ENCODE measurements around the gene NBPF12. TPM values are rescaled to one million over a fixed set of nuclear protein-coding genes. Genes with fewer than 3 reads are reported as not detected.
A peak's percentile ranks its signal among the peaks of the same experiment; 100 is the strongest.
"Not testable (repeated sequence)": the region's sequence is repeated elsewhere in the genome, so short reads cannot be mapped to it uniquely, and the experiment has no call there.

Gene NBPF12, protein sequence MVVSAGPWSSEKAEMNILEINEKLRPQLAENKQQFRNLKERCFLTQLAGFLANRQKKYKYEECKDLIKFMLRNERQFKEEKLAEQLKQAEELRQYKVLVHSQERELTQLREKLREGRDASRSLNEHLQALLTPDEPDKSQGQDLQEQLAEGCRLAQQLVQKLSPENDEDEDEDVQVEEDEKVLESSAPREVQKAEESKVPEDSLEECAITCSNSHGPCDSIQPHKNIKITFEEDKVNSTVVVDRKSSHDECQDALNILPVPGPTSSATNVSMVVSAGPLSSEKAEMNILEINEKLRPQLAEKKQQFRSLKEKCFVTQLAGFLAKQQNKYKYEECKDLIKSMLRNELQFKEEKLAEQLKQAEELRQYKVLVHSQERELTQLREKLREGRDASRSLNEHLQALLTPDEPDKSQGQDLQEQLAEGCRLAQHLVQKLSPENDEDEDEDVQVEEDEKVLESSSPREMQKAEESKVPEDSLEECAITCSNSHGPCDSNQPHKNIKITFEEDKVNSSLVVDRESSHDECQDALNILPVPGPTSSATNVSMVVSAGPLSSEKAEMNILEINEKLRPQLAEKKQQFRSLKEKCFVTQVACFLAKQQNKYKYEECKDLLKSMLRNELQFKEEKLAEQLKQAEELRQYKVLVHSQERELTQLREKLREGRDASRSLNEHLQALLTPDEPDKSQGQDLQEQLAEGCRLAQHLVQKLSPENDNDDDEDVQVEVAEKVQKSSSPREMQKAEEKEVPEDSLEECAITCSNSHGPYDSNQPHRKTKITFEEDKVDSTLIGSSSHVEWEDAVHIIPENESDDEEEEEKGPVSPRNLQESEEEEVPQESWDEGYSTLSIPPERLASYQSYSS (N-terminal part only)
- 6.4 and 8.0 TPM in 2 replicates for total RNA-seq (2021)
- long read RNA-seq, partial matches to known transcripts: 1 of 24 reads
- long read RNA-seq, other reads (novel, unspliced or antisense): 23 of 24 reads

DNA sequence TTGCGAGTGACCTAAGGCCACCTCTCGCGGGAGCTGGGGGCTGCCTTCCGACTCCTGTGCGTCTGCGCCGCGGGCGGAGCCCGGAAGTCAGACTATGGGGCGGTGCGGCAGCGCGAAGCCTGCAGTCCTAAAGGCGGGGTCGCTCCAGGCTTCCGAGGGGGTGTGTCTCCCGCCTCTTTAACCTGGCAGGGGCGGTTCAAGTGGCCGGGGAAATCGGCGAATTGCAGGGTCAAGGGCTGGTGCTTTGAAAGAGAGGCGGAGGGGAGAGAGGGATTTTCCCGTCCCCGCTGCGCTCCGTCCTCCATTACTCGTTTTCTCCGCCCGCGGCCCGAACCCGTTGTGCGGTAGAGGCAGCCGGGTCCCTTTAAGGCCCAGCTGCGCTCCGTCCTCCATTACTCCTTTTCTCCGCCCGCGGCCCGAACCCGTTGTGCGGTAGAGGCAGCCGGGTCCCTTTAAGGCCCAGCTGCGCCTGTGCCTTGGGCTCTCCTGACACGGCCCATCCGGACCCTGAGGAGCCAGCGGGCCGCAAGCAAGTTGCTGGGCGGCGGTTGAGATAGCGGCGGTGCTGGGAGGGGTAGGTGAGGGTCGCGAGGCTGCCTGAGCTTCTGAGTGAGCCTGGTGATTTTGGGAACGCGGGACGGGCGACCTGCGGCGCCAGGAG is at the start of gene NBPF12:
NBPF12 (plus strand) TSS at position 83 of the 661 bp plus-strand sequence. CDS start 21,820 bp downstream, outside the sequence.
- not testable (repeated sequence) for H3K4ac ChIP-seq (ENCODE audit: low read depth, low read length); H3K36me3 Mint-ChIP-seq (ENCODE audit: insufficient read depth in 1 of 3, low read depth in 3 of 3); H4K5ac ChIP-seq (ENCODE audit: insufficient read length, low read depth, low read length); H3K79me2 ChIP-seq (ENCODE audit: insufficient read depth, low read length); H3T11ph ChIP-seq (ENCODE audit: low read length); H4K91ac ChIP-seq (ENCODE audit: insufficient read length, low read depth, low read length); H4K8ac ChIP-seq (replicated peaks; ENCODE audit: insufficient read length, low read depth, low read length); H4K20me1 ChIP-seq (ENCODE audit: control insufficient read depth, insufficient read depth, insufficient read length); H3K9me3 Mint-ChIP-seq; H3K9me3 ChIP-seq (ENCODE audit: control insufficient read depth, low read depth, low read length); H2BK5ac ChIP-seq (ENCODE audit: insufficient read length, low read length); H3K4me1 ChIP-seq (ENCODE audit: insufficient read depth, low read length); H3K56ac ChIP-seq (ENCODE audit: insufficient read length, low read depth, low read length); H3K79me1 ChIP-seq (ENCODE audit: insufficient read depth, low read depth, low read length, poor library complexity, severe bottlenecking); H2BK15ac ChIP-seq (ENCODE audit: low read depth, low read length); H3K14ac ChIP-seq (ENCODE audit: insufficient read depth, low read length); H3K23me2 ChIP-seq (ENCODE audit: insufficient read length, low read depth, low read length, poor library complexity, severe bottlenecking); H2BK20ac ChIP-seq (ENCODE audit: low read depth, low read length, poor library complexity, severe bottlenecking); H3K27me3 ChIP-seq (ENCODE audit: insufficient read depth, low read length); H2BK12ac ChIP-seq (ENCODE audit: insufficient read length, low read depth, low read length); H2AFZ ChIP-seq (ENCODE audit: low read length); H2BK120ac ChIP-seq (ENCODE audit: low read depth, low read length, poor library complexity, severe bottlenecking); H2AK5ac ChIP-seq (ENCODE audit: insufficient read length, low read length); H3K23ac ChIP-seq (ENCODE audit: insufficient read length, low read depth, low read length); H3K4me1 Mint-ChIP-seq; H3K27ac ChIP-seq (ENCODE audit: insufficient read length, low read depth, low read length); H3K18ac ChIP-seq (ENCODE audit: insufficient read length, low read depth, low read length)
- H3K4me3 Mint-ChIP-seq: peak within 1 kb of the TSS; percentile 81 to 89
- no CpG with 5 or more reads among the region's 61 CpGs for WGBS (ENCODE audit: extremely low coverage, insufficient read length, low lambda C conversion rate)
- H3K27ac Mint-ChIP-seq: peak within 1 kb of the TSS; percentile 87 to 92 (median 92); a peak in 5 of 7 replicates
- H3K27me3 Mint-ChIP-seq (ENCODE audit: low read depth): peaks cover 14% of the 10 kb centered on the region
- DNase-seq: peak; percentile 91
- peak within 1 kb of the TSS; percentile 57 for H3K4me2 ChIP-seq (ENCODE audit: insufficient read depth, insufficient read length, low read length)
- H3K9ac ChIP-seq (ENCODE audit: extremely low read depth, insufficient read length, low read length): peak within 1 kb of the TSS; percentile 68

- not testable (repeated sequence) for H4K5ac ChIP-seq (ENCODE audit: insufficient read length, low read depth, low read length); H2BK5ac ChIP-seq (ENCODE audit: insufficient read length, low read length); H3K4me2 ChIP-seq (ENCODE audit: insufficient read depth, insufficient read length, low read length); H2BK12ac ChIP-seq (ENCODE audit: insufficient read length, low read depth, low read length); H3K4me1 Mint-ChIP-seq; H3K36me3 Mint-ChIP-seq (ENCODE audit: insufficient read depth in 1 of 3, low read depth in 3 of 3); H3T11ph ChIP-seq (ENCODE audit: low read length); H2BK15ac ChIP-seq (ENCODE audit: low read depth, low read length); H3K4me3 Mint-ChIP-seq; H3K79me1 ChIP-seq (ENCODE audit: insufficient read depth, low read depth, low read length, poor library complexity, severe bottlenecking); H3K18ac ChIP-seq (ENCODE audit: insufficient read length, low read depth, low read length); H3K9ac ChIP-seq (ENCODE audit: extremely low read depth, insufficient read length, low read length); H2AFZ ChIP-seq (ENCODE audit: low read length); H3K4me1 ChIP-seq (ENCODE audit: insufficient read depth, low read length); H2AK5ac ChIP-seq (ENCODE audit: insufficient read length, low read length); H2BK120ac ChIP-seq (ENCODE audit: low read depth, low read length, poor library complexity, severe bottlenecking); H3K9me3 ChIP-seq (ENCODE audit: control insufficient read depth, low read depth, low read length); H3K27ac Mint-ChIP-seq; H3K23ac ChIP-seq (ENCODE audit: insufficient read length, low read depth, low read length); H4K20me1 ChIP-seq (ENCODE audit: control insufficient read depth, insufficient read depth, insufficient read length); H3K27me3 Mint-ChIP-seq (ENCODE audit: low read depth); DNase-seq; H3K27me3 ChIP-seq (ENCODE audit: insufficient read depth, low read length); H3K23me2 ChIP-seq (ENCODE audit: insufficient read length, low read depth, low read length, poor library complexity, severe bottlenecking); H3K14ac ChIP-seq (ENCODE audit: insufficient read depth, low read length); H3K27ac ChIP-seq (ENCODE audit: insufficient read length, low read depth, low read length); H4K8ac ChIP-seq (replicated peaks; ENCODE audit: insufficient read length, low read depth, low read length); H3K4ac ChIP-seq (ENCODE audit: low read depth, low read length); H3K79me2 ChIP-seq (ENCODE audit: insufficient read depth, low read length); H3K56ac ChIP-seq (ENCODE audit: insufficient read length, low read depth, low read length); H2BK20ac ChIP-seq (ENCODE audit: low read depth, low read length, poor library complexity, severe bottlenecking); H4K91ac ChIP-seq (ENCODE audit: insufficient read length, low read depth, low read length)
- no CpG with 5 or more reads among the region's 4 CpGs for WGBS (ENCODE audit: extremely low coverage, insufficient read length, low lambda C conversion rate)
- H3K9me3 Mint-ChIP-seq: peaks cover 8 to 13% of the 10 kb centered on the region in 2 experiments
Observed at GRCh38 chr1:146891355-146891754, 46.8 kb upstream of the NBPF12 start.
